Neuronal stem cell (in vitro differentiated cells): ENCODE results near the gene DERL2.
"Not testable (repeated sequence)": the region's sequence is repeated elsewhere in the genome, so short reads cannot be mapped to it uniquely, and the experiment has no call there.

Experiments used
- DNase-seq: peaks from one replicate; pipeline ENCODE4 v3.0.0-alpha.2; 2013; ENCODE audit warnings: low spot score
- H2AFZ ChIP-seq: one replicate; pipeline ENCODE4 v1.6.1; 2013; ENCODE audit warnings: mild to moderate bottlenecking, low read length, inconsistent platforms
- H2AK5ac ChIP-seq: 2 replicates; pipeline ENCODE4 v1.6.1; 2013; ENCODE audit warnings: low read depth, mild to moderate bottlenecking, inconsistent platforms, low read length, moderate library complexity, mixed read lengths
- H2BK120ac ChIP-seq: 2 replicates; pipeline ENCODE4 v1.6.1; 2013; ENCODE audit warnings: low read depth, mild to moderate bottlenecking, inconsistent platforms, low read length, moderate library complexity, mixed read lengths
- H2BK12ac ChIP-seq: one replicate; pipeline ENCODE4 v1.6.1; 2013; ENCODE audit warnings: low read length, inconsistent platforms
- H2BK15ac ChIP-seq: 2 replicates; pipeline ENCODE4 v1.6.1; 2013; ENCODE audit warnings: mild to moderate bottlenecking, low read length, inconsistent platforms, mixed read lengths
- H2BK5ac ChIP-seq: one replicate; pipeline ENCODE4 v1.6.1; 2013; ENCODE audit warnings: inconsistent platforms, mild to moderate bottlenecking, low read length, moderate library complexity
- H3K14ac ChIP-seq: one replicate; pipeline ENCODE4 v1.6.1; 2013; ENCODE audit warnings: low read length, inconsistent platforms
- H3K18ac ChIP-seq: 2 replicates; pipeline ENCODE4 v1.6.1; 2013; ENCODE audit warnings: low read length, inconsistent platforms
- H3K23ac ChIP-seq: 2 replicates; pipeline ENCODE4 v1.6.1; 2013; ENCODE audit warnings: low read depth, mild to moderate bottlenecking, mixed read lengths, low read length, inconsistent platforms; ENCODE audit not compliant: poor library complexity
- H3K27ac ChIP-seq: replicated peaks from 3 replicates; pipeline ENCODE4 v1.5.1; 2013; ENCODE audit warnings: low read length, inconsistent platforms
- H3K27me3 ChIP-seq, 3 experiments: 2 replicates each; pipeline ENCODE4 v1.6.1; 2013; ENCODE audit warnings: low read length in 3 of 3, mild to moderate bottlenecking in 2 of 3, inconsistent platforms in 1 of 3, low read depth in 1 of 3, mixed read lengths in 1 of 3, moderate library complexity in 1 of 3; ENCODE audit not compliant: control insufficient read depth in 3 of 3, insufficient read depth in 3 of 3
- H3K36me3 ChIP-seq, 2 donors: replicated peaks in 1 of 2; 2 replicates each; pipeline ENCODE4 v1.6.1; 2013; ENCODE audit warnings: low read length in 2 of 2; ENCODE audit not compliant: control insufficient read depth in 2 of 2, insufficient read depth in 2 of 2
- H3K4ac ChIP-seq: 2 replicates; pipeline ENCODE4 v1.6.1; 2013; ENCODE audit warnings: inconsistent platforms, mild to moderate bottlenecking, low read length, moderate library complexity
- H3K4me1 ChIP-seq, 2 donors: 1 replicate in 1 of 2; 2 replicates in 1 of 2; pipeline ENCODE4 v1.6.1; 2013; ENCODE audit warnings: low read length in 2 of 2, low read depth in 1 of 2; ENCODE audit not compliant: control insufficient read depth in 2 of 2, insufficient read depth in 1 of 2
- H3K4me2 ChIP-seq: one replicate; pipeline ENCODE4 v1.6.1; 2013; ENCODE audit warnings: mild to moderate bottlenecking, low read length, inconsistent platforms; ENCODE audit not compliant: insufficient read depth, poor library complexity, severe bottlenecking
- H3K4me3 ChIP-seq, 2 donors: 2 replicates each; pipeline ENCODE4 v1.5.1; 2013; ENCODE audit warnings: low read length in 2 of 2, mild to moderate bottlenecking in 2 of 2, inconsistent platforms in 1 of 2, moderate library complexity in 1 of 2
- H3K79me1 ChIP-seq: one replicate; pipeline ENCODE4 v1.6.1; 2013; ENCODE audit warnings: low read depth, mild to moderate bottlenecking, inconsistent platforms, low read length, moderate library complexity
- H3K9ac ChIP-seq: one replicate; pipeline ENCODE4 v1.6.1; 2013; ENCODE audit warnings: mild to moderate bottlenecking, low read depth, low read length, inconsistent platforms; ENCODE audit not compliant: poor library complexity
- H3K9me3 ChIP-seq, 2 donors: replicated peaks in 1 of 2; 2 replicates each; pipeline versions ENCODE3 to v1.6.1; 2013; ENCODE audit warnings: low read length in 2 of 2, mild to moderate bottlenecking in 2 of 2, inconsistent platforms in 1 of 2, low read depth in 1 of 2, mixed read lengths in 1 of 2, moderate library complexity in 1 of 2; ENCODE audit not compliant: control insufficient read depth in 2 of 2, insufficient read depth in 1 of 2
- H4K8ac ChIP-seq: one replicate; pipeline ENCODE4 v1.6.1; 2013; ENCODE audit warnings: low read depth, mild to moderate bottlenecking, inconsistent platforms, low read length, moderate library complexity
- H4K91ac ChIP-seq: one replicate; pipeline ENCODE4 v1.6.1; 2013; ENCODE audit warnings: low read length, low read depth, mild to moderate bottlenecking, inconsistent platforms; ENCODE audit not compliant: poor library complexity
- WGBS, 2 donors: extraction: QIAGEN DNeasy Blood & Tissue Kit; methylation state at CpG; one replicate each; pipeline ENCODE4 v1.1.7; 2013; ENCODE audit warnings: missing lambda C conversion rate in 2 of 2, mixed read lengths in 1 of 2; ENCODE audit not compliant: insufficient read length in 2 of 2, insufficient replicate concordance in 1 of 2; ENCODE audit errors: extremely low coverage in 2 of 2; 5-methylcytosine and 5-hydroxymethylcytosine counted together

The DERL2 gene

DNA sequence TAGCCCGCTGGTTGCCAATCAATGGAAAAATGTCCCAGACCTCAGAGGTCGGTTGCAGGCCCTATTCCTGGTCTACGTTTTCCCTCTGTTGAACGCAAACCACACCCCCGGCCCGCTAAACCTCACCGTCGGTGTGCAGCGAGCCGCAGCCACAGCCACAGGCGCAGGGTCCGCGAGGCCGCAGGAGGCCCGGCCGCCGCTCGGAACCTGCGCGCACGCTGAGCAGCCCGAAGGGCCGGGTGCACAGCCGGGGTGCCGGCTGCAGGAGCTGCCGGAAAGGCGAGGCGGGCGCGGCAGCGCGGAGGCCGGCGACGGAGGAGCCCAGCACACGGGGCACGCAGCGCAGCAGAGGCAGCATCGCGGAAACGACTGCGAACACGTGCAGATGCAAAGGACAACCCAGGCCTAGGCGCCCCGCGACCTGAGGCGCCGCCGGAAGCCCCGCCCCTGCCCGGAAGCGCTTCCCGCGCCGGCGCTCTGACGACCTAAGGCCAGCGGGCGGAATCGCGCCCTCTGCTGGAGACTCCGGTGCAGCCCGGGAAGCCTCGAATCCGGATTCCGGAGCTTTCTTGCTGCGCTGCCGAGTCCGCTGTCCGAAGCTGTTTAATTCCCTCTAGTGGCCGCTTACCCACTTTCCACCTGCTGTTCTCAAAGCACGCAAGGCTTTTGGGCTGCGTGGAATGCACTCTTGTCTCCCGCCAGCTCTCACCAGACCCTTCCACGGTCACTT lies 47.1 kb downstream of the DERL2 start, which contains the start of gene C1QBP:
Gene C1QBP (minus strand): TSS at position 440 of the 730 bp plus-strand sequence. CDS start 82 bp downstream, at position 358.
- H3K27me3 ChIP-seq: no peaks in the 10 kb centered on the region
- H3K18ac ChIP-seq: peak within 1 kb of the TSS; percentile 97
- H4K8ac ChIP-seq: peak within 1 kb of the TSS; percentile 78
- H3K79me1 ChIP-seq: peaks cover 3% of the 10 kb centered on the region
- WGBS, 2 donors: no CpG with 5 or more reads among the region's 75 CpGs
- H2BK15ac ChIP-seq: no peak within 1 kb of the TSS
- no peak within 1 kb of the TSS for H2BK120ac ChIP-seq
- peak within 1 kb of the TSS; percentile 94 for H3K23ac ChIP-seq
- peaks cover 28 to 77% of the 10 kb centered on the region in 2 donors for H3K36me3 ChIP-seq
- peaks cover 1 to 8% of the 10 kb centered on the region in 2 donors for H3K4me1 ChIP-seq
- DNase-seq: peak; percentile 93
- H3K4me3 ChIP-seq: peak within 1 kb of the TSS; percentile 91 to 99
- H4K91ac ChIP-seq: no peak within 1 kb of the TSS
- H3K9me3 ChIP-seq: no peaks in the 10 kb centered on the region
- H2AFZ ChIP-seq: peak within 1 kb of the TSS; percentile 89
- H3K9ac ChIP-seq: peak within 1 kb of the TSS; percentile 98
- no peak within 1 kb of the TSS for H2BK5ac ChIP-seq
- H2AK5ac ChIP-seq: peak within 1 kb of the TSS; percentile 33
- no peak within 1 kb of the TSS for H2BK12ac ChIP-seq
- H3K14ac ChIP-seq: no peak within 1 kb of the TSS
- H3K4me2 ChIP-seq: peak within 1 kb of the TSS; percentile 68
- peak within 1 kb of the TSS; percentile 49 for H3K27ac ChIP-seq
- no peak within 1 kb of the TSS for H3K4ac ChIP-seq

DNA sequence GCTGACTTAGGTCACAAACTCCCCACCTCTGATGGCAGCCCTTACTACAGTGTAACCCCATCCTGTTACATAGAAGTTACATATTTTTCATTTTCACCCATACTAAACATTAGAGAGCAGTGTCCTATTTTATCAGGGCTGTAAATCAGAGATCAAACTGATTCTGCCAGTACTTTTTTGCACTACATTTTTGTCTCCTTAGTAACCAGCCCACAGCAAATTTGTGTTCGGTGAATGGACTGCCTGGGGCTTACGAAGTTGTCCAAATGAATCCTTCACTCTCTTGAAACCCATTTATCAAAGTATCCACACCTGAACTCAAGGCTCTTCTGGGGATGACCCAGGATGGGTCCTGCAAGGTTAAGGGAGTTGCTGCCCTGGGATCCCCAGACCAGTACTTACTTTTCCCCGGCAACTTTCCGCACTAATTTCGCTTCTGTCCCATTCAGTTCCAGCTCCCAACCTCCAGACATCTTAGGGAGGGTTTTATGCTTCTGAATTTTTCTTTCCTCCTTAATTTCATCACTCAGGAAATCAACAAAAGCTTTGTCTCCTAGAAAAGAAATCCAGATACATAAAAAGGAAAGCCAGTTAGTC lies 48.2 kb downstream of the DERL2 start:
- peak overlapping the region in 1 of 2 donors; percentile 91 for H3K4me3 ChIP-seq

DNA sequence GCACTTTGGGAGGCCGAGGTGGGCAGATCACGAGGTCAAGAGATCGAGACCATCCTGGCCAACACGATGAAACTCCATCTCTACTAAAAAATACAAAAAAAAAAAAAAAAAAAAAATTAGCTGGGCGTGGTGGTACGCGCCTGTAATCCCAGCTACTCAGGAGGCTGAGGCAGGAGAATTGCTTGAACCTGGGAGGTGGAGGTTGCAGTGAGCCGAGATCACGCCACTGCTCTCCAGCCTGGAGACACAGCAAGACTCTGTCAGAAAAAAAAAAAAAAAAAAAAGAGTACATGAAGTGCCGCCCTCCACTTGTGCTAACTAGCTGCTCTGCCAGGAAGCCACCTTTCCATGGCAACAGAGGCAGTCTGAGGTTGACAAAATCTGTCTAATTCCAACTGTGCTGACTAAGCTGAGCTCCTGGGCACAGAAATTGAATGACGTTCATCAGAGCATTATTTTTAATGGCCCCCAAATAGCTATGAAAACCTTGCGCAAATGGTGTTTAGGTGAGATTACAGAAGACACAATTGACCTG lies 50.1 kb downstream of the DERL2 start:
- H2BK120ac ChIP-seq, H2BK12ac ChIP-seq, H2BK5ac ChIP-seq, H3K23ac ChIP-seq, H2AFZ ChIP-seq, H3K27ac ChIP-seq, DNase-seq, H3K9me3 ChIP-seq, H3K79me1 ChIP-seq, H2BK15ac ChIP-seq, H3K4me2 ChIP-seq, H3K9ac ChIP-seq, H2AK5ac ChIP-seq, H3K14ac ChIP-seq, H3K18ac ChIP-seq, H3K4ac ChIP-seq, H3K4me3 ChIP-seq, H4K8ac ChIP-seq, H3K27me3 ChIP-seq, H3K4me1 ChIP-seq, H4K91ac ChIP-seq: not testable (repeated sequence)
- WGBS, 2 donors: no CpG with 5 or more reads among the region's 12 CpGs
- peaks cover 36 to 80% of the 10 kb centered on the region in 2 donors for H3K36me3 ChIP-seq

More for the DNA sequence above, 48.2 kb downstream of the DERL2 start:
- H4K8ac ChIP-seq: no peak overlapping the region
- no CpG with 5 or more reads among the region's 5 CpGs for WGBS, 2 donors
- H3K4ac ChIP-seq: no peak overlapping the region
- peaks cover 1 to 8% of the 10 kb centered on the region in 2 donors for H3K4me1 ChIP-seq
- peaks cover 3% of the 10 kb centered on the region for H3K79me1 ChIP-seq
- no peak overlapping the region for H2BK5ac ChIP-seq
- H2BK12ac ChIP-seq: no peak overlapping the region
- no peak overlapping the region for H3K9ac ChIP-seq
- H3K14ac ChIP-seq: no peak overlapping the region
- DNase-seq: no peak
- H3K27me3 ChIP-seq: no peaks in the 10 kb centered on the region
- H2AK5ac ChIP-seq: no peak overlapping the region
- no peak overlapping the region for H3K4me2 ChIP-seq
- no peak overlapping the region for H2BK120ac ChIP-seq
- H3K23ac ChIP-seq: no peak overlapping the region
- H3K9me3 ChIP-seq: no peaks in the 10 kb centered on the region
- H3K18ac ChIP-seq: no peak overlapping the region
- H3K27ac ChIP-seq: no peak overlapping the region
- H2BK15ac ChIP-seq: no peak overlapping the region
- H2AFZ ChIP-seq: no peak overlapping the region
- no peak overlapping the region for H4K91ac ChIP-seq
- H3K36me3 ChIP-seq: peaks cover 30 to 78% of the 10 kb centered on the region in 2 donors

DNA sequence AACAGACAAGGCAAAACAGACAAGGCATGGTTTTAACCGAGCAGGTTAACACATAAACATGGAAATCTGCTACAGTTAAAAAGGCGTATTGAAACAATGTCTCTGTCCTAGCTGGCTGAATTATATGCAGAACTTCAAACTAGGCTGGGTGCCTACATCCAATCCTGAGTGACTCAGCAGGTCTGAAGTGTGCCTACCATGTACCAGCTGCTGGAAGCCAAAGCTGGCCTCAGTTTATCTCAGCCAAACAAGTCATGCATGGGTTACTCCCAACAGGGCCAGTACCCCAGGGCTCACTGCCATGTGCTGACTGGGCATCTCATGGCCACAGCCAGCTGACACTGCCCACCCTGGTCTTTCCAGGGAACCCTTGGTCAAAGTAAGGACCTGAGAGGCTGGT lies 51.0 kb downstream of the DERL2 start:
- Histone ChIP-seq H2BK5ac (no peak overlapping the region), H2BK12ac (no peak overlapping the region), H3K27me3 (no peaks in the 10 kb centered on the region), H4K8ac (no peak overlapping the region), H2AK5ac (no peak overlapping the region), H3K27ac (no peak overlapping the region), H3K36me3 (peaks cover 42 to 80% of the 10 kb centered on the region in 2 donors), H3K23ac (no peak overlapping the region), H3K18ac (no peak overlapping the region), H3K9ac (no peak overlapping the region), H3K4me1 (peaks cover 1 to 8% of the 10 kb centered on the region in 2 donors), H4K91ac (no peak overlapping the region), H3K4ac (no peak overlapping the region), H2BK120ac (no peak overlapping the region), H3K9me3 (no peaks in the 10 kb centered on the region), H3K4me3 (no peak overlapping the region), H2BK15ac (no peak overlapping the region), H3K4me2 (no peak overlapping the region), H3K79me1 (peaks cover 3% of the 10 kb centered on the region), H3K14ac (no peak overlapping the region), H2AFZ (no peak overlapping the region)
- DNase-seq: no peak
- WGBS, 2 donors: no CpG with 5 or more reads among the region's 2 CpGs
